Naive thymus-derived CD4-positive, alpha-beta T cell (primary cell): ENCODE results near the gene TMEM165. TPM values are rescaled to one million over a fixed set of nuclear protein-coding genes. Genes with fewer than 3 reads are reported as not detected.

Experiments used
- ATAC-seq: fragments of 150-1000 bp; cut with Tn5 transposase; 2 replicates; pipeline ENCODE4 v1.10.0; 2021; ENCODE audit warnings: mild to moderate bottlenecking, moderate library complexity
- CTCF ChIA-PET: fragments of 350-600 bp; sonication (Branson Sonifier 250); formaldehyde crosslinking; loops from one replicate; lab custom pipeline; 2021; ENCODE audit warnings: antibody characterized with exemption; lab: Charles Lee
- POLR2A ChIA-PET: fragments of 350-600 bp; sonication (Branson Sonifier 250); formaldehyde crosslinking; loops from one replicate; lab custom pipeline; 2021; ENCODE audit warnings: antibody characterized with exemption, inconsistent platforms; lab: Charles Lee
- DNase-seq, 9 donors: peaks; one replicate each; pipeline versions ENCODE4 v3.0.0 to v3.0.0-alpha.2; 2020 to 2022; ENCODE audit warnings: mixed read lengths in 1 of 9
- H3K27ac ChIP-seq: one replicate; pipeline ENCODE4 v1.7.0; 2013; ENCODE audit warnings: mild to moderate bottlenecking, low read depth, low read length, moderate library complexity
- H3K27me3 ChIP-seq, 2 donors: one replicate each; pipeline ENCODE4 v1.7.0; 2013; ENCODE audit warnings: low read length in 2 of 2, mild to moderate bottlenecking in 2 of 2, moderate library complexity in 2 of 2; ENCODE audit not compliant: control insufficient read depth in 2 of 2, insufficient read depth in 2 of 2
- H3K36me3 ChIP-seq, 3 experiments: 1 replicate in 2 of 3; 2 replicates in 1 of 3; pipeline ENCODE4 v1.7.0; 2013; ENCODE audit warnings: low read length in 3 of 3, mild to moderate bottlenecking in 3 of 3, moderate library complexity in 1 of 3; ENCODE audit not compliant: insufficient read depth in 3 of 3, control insufficient read depth in 2 of 3
- H3K4me1 ChIP-seq, 2 donors: one replicate each; pipeline ENCODE4 v1.7.0; 2013; ENCODE audit warnings: low read length in 2 of 2, mild to moderate bottlenecking in 2 of 2, moderate library complexity in 1 of 2; ENCODE audit not compliant: control insufficient read depth in 2 of 2, insufficient read depth in 2 of 2
- H3K4me3 ChIP-seq: 2 replicates; pipeline ENCODE4 v1.7.0; 2013; ENCODE audit warnings: mild to moderate bottlenecking, low read length
- H3K9me3 ChIP-seq, 3 experiments: 1 replicate in 2 of 3; 2 replicates in 1 of 3; pipeline ENCODE4 v1.7.0; 2013; ENCODE audit warnings: low read length in 3 of 3; ENCODE audit not compliant: control insufficient read depth in 2 of 3
- H3K27ac Mint-ChIP-seq, 9 donors: one replicate each; pipeline ENCODE4 v1.8.0; 2020 to 2022; ENCODE audit warnings: mixed read lengths in 9 of 9, mild to moderate bottlenecking in 8 of 9, moderate library complexity in 5 of 9, inconsistent platforms in 2 of 9
- H3K27me3 Mint-ChIP-seq, 5 donors: one replicate each; pipeline ENCODE4 v1.8.0; 2021 to 2022; ENCODE audit warnings: mixed read lengths in 5 of 5, mild to moderate bottlenecking in 1 of 5
- H3K36me3 Mint-ChIP-seq, 5 donors: one replicate each; pipeline ENCODE4 v1.8.0; 2020 to 2022; ENCODE audit warnings: mixed read lengths in 5 of 5, mild to moderate bottlenecking in 3 of 5, inconsistent platforms in 1 of 5
- H3K4me1 Mint-ChIP-seq, 7 donors: one replicate each; pipeline ENCODE4 v1.8.0; 2020 to 2022; ENCODE audit warnings: mixed read lengths in 7 of 7, mild to moderate bottlenecking in 3 of 7, inconsistent platforms in 1 of 7
- H3K4me3 Mint-ChIP-seq, 10 donors: one replicate each; pipeline ENCODE4 v1.8.0; 2020 to 2022; ENCODE audit warnings: mild to moderate bottlenecking in 10 of 10, mixed read lengths in 10 of 10, moderate library complexity in 6 of 10, inconsistent platforms in 2 of 10
- H3K9me3 Mint-ChIP-seq, 11 donors: one replicate each; pipeline ENCODE4 v1.8.0; 2020 to 2022; ENCODE audit warnings: mixed read lengths in 11 of 11, mild to moderate bottlenecking in 4 of 11, inconsistent platforms in 1 of 11, moderate library complexity in 1 of 11
- intact Hi-C, 2 donors: fragments of 100-400 bp; cut with micrococcal nuclease; formaldehyde crosslinking; loops; one replicate each; pipeline ENCODE4 v1.15.1; 2023
- polyA plus RNA-seq, 2 donors: library from polyadenylated mRNA; unstranded; fragments of 300-500 nt; fragmentation: Illumina TruSeq; gene quantifications; one replicate each; pipeline ENCODE4 v1.2.3, GENCODE V29; 2021
- total RNA-seq, 6 experiments: library from RNA in 5 of 6; stranded (reverse) in 5 of 6; gene quantifications; 1 replicate in 5 of 6; 2 replicates in 1 of 6; pipeline ENCODE4 v1.2.3 and lab custom pipeline; 2021 to 2026

The TMEM165 gene
- total and polyA plus RNA-seq, 7 experiments from 2014 or later: 22.9 to 80.9 (median 55.7) TPM

DNA sequence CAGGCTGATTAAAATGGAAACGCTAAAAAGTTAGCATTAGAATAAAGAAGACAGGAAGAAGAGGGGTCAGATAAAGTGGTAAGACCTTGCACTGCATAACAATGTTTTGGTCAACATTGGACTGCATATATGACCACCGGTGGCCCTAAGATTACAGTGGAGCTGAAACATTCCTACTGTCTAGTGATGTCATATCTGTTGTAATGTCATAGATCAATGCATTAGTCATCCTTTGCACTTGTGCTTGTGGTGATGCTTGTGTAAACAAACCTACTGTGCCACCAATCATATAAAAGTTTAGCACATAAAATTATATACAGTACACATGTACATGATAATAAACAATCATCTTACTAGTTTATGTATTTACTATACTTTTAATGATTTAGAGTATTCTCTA lies 73.0 kb downstream of the TMEM165 start:
- Mint-ChIP-seq H3K27me3 (no peaks in the 10 kb centered on the region), H3K27ac (no peak overlapping the region), H3K36me3 (peaks cover 4 to 40% (median 16%) of the 10 kb centered on the region in 5 donors), H3K9me3 (peaks cover 0 to 7% (median 0%) of the 10 kb centered on the region in 11 donors), H3K4me3 (no peak overlapping the region), H3K4me1 (no peaks in the 10 kb centered on the region)
- ChIA-PET CTCF (no interaction called here), POLR2A (no interaction called here)
- Histone ChIP-seq H3K4me3 (no peak overlapping the region), H3K36me3 (peaks cover 0 to 21% (median 0%) of the 10 kb centered on the region in 3 experiments), H3K4me1 (no peaks in the 10 kb centered on the region), H3K9me3 (no peaks in the 10 kb centered on the region), H3K27ac (no peak overlapping the region), H3K27me3 (no peaks in the 10 kb centered on the region)
- intact Hi-C loops: no loop called here
- DNase-seq (no peak), ATAC-seq (no peak)

DNA sequence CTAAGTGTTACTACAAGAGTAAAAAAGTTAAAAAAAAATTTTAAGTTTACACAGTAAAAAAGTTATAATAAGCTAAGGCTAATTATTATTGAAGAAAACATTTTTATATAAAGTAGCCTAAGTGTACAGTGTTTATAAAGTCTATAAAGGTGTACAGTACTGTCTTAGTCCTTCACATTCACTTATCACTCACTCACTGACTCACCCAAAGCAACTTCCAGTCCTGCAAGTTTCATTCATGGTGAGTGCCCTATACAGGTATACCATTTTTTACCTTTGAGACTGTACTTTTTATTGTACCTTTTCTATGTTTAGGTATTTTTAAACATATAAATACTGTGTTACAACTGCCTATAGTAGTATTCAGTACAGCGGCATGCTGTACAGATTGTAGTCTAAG lies 74.2 kb downstream of the TMEM165 start:
- Histone ChIP-seq H3K27me3 (no peaks in the 10 kb centered on the region), H3K4me3 (no peak overlapping the region), H3K9me3 (no peaks in the 10 kb centered on the region), H3K4me1 (no peaks in the 10 kb centered on the region), H3K36me3 (peaks cover 0 to 24% (median 0%) of the 10 kb centered on the region in 3 experiments), H3K27ac (no peak overlapping the region)
- Mint-ChIP-seq H3K4me3 (no peak overlapping the region), H3K4me1 (peaks cover 0 to 3% (median 0%) of the 10 kb centered on the region in 7 donors), H3K27ac (no peak overlapping the region), H3K9me3 (peaks cover 0 to 9% (median 3%) of the 10 kb centered on the region in 11 donors), H3K36me3 (peaks cover 7 to 41% (median 27%) of the 10 kb centered on the region in 5 donors), H3K27me3 (no peaks in the 10 kb centered on the region)
- DNase-seq (no peak), ATAC-seq (no peak)
- ChIA-PET CTCF (no interaction called here), POLR2A (interaction anchor here (0.6 to 0.7 kb wide), 2 partner anchors 49 to 75 kb away, joined by 3 to 7 read pairs; no protein-coding TSS in a partner anchor)
- intact Hi-C loops: no loop called here

Other genes starting within 250 kb of the TMEM165 start
- gene SRD5A3, start 49.7 kb upstream of the TMEM165 start, total RNA-seq: 1 to 10 TPM; 1.9 to 8.5 (median 4.5) TPM
- gene SRD5A3, start 49.7 kb upstream of the TMEM165 start, polyA plus RNA-seq: 10 to 100 TPM in 1 of 2 donors, 1 to 10 TPM in 1; 5.0 to 10.6 TPM
- gene CLOCK, start 151.0 kb downstream of the TMEM165 start, total RNA-seq: 10 to 100 TPM in 2 of 5 experiments, 1 to 10 TPM in 3; 7.9 to 12.6 (median 8.9) TPM
- 1 to 10 TPM; 4.6 to 5.0 TPM for gene CLOCK, start 151.0 kb downstream of the TMEM165 start, polyA plus RNA-seq
- gene PDCL2, start 196.3 kb downstream of the TMEM165 start, total RNA-seq: not detected
- gene PDCL2, start 196.3 kb downstream of the TMEM165 start, polyA plus RNA-seq: not detected
- not detected for gene NMU, start 240.3 kb downstream of the TMEM165 start, total RNA-seq
- gene NMU, start 240.3 kb downstream of the TMEM165 start, polyA plus RNA-seq: not detected